CD4-positive, alpha-beta T cell treated with Interleukin-10 for 1 hour (primary cell): ENCODE results near the gene HYAL2.

Source experiments
- DNase-seq: peaks from one replicate; pipeline ENCODE4 v3.0.0-alpha.2; 2020

Gene HYAL2

GRCh38 chr3:50303013-50303815 is 19.3 kb downstream of the HYAL2 start, which contains the start of gene HYAL1:
TSS of gene HYAL1 (minus strand) at chr3:50303574. CDS start at chr3:50302956, 618 bp downstream.
- no peak for DNase-seq

GRCh38 chr3:50302095-50303012 is 20.2 kb downstream of the HYAL2 start:
- DNase-seq, result no peak

- DNase-seq, result no peak
Measured at GRCh38 chr3:50300681-50301254, 21.8 kb downstream of the HYAL2 start.

- no peak for DNase-seq
Measured at GRCh38 chr3:50299929-50300680, 22.4 kb downstream of the HYAL2 start.

- no peak for DNase-seq
Measured at GRCh38 chr3:50299638-50299928, 23.0 kb downstream of the HYAL2 start.

- DNase-seq, result peak; percentile 100
Measured at GRCh38 chr3:50298836-50299637, 23.5 kb downstream of the HYAL2 start, which contains the start of the genes HYAL3 and NAA80. TSS of gene HYAL3 (minus strand) at chr3:50299405. CDS start at chr3:50295602, 3,803 bp downstream. TSS of gene NAA80 (minus strand) at chr3:50299405. CDS start at chr3:50297463, 1,942 bp downstream.

- DNase-seq, result no peak
Measured at GRCh38 chr3:50297896-50298725, 24.4 kb downstream of the HYAL2 start.

GRCh38 chr3:50297384-50297775 is 25.2 kb downstream of the HYAL2 start:
- no peak for DNase-seq

GRCh38 chr3:50296721-50297383 is 25.7 kb downstream of the HYAL2 start:
- DNase-seq, result no peak

GRCh38 chr3:50295553-50296431 is 26.8 kb downstream of the HYAL2 start:
- no peak for DNase-seq

GRCh38 chr3:50294492-50295403 is 27.8 kb downstream of the HYAL2 start:
- DNase-seq, result no peak

GRCh38 chr3:50294089-50294488 is 28.5 kb downstream of the HYAL2 start:
- DNase-seq, result no peak

- DNase-seq, result no peak
Measured at GRCh38 chr3:50293079-50293801, 29.3 kb downstream of the HYAL2 start.

GRCh38 chr3:50292159-50293078 is 30.1 kb downstream of the HYAL2 start, which contains the start of gene IFRD2:
TSS of gene IFRD2 (minus strand) at chr3:50292429. CDS start at chr3:50292274, 155 bp downstream.
- peak; percentile 97 for DNase-seq

- no peak for DNase-seq
Measured at GRCh38 chr3:50290161-50290641, 32.3 kb downstream of the HYAL2 start.

- DNase-seq, result no peak
Measured at GRCh38 chr3:50289130-50289529, 33.4 kb downstream of the HYAL2 start.
